CD4-positive, alpha-beta T cell treated with Interleukin-21 for 1 hour (primary cell): ENCODE results near the gene GAPDHS.

Source experiments
- DNase-seq: peaks from one replicate; pipeline ENCODE4 v3.0.0-alpha.2; 2020

The GAPDHS gene

DNA sequence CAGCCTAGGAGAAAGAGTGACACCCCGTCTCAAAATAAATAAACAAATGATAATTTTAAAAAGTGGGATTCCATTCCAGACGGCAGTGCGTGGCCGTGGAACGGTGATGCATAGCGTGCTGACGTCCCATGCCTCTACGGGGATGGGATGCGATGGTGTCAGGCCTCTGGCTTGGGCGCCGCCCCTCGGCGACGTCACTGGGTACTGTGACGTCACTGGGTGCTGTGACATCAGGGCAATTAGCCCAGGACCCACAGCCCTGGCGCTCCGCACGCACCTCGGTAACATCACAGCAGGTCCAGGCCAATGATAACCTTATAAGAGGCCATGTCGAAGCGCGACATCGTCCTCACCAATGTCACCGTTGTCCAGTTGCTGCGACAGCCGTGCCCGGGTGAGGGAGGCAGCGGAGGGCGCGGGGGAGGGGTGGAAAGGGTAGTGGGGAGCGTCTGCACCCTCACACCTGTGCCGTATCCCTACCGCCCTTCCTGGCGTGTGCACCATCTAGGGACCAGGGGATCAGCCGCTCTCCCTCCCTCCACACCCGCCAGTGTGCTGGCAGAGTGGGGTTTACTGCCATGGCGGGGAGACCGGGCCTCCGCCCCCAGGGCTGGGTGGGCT lies at the start of gene GAPDHS:
Gene GAPDHS, plus strand, starts transcription at position 256 of the 621 bp plus-strand sequence. Its CDS starts 72 bp downstream, at position 328.
- DNase-seq = no peak

DNA sequence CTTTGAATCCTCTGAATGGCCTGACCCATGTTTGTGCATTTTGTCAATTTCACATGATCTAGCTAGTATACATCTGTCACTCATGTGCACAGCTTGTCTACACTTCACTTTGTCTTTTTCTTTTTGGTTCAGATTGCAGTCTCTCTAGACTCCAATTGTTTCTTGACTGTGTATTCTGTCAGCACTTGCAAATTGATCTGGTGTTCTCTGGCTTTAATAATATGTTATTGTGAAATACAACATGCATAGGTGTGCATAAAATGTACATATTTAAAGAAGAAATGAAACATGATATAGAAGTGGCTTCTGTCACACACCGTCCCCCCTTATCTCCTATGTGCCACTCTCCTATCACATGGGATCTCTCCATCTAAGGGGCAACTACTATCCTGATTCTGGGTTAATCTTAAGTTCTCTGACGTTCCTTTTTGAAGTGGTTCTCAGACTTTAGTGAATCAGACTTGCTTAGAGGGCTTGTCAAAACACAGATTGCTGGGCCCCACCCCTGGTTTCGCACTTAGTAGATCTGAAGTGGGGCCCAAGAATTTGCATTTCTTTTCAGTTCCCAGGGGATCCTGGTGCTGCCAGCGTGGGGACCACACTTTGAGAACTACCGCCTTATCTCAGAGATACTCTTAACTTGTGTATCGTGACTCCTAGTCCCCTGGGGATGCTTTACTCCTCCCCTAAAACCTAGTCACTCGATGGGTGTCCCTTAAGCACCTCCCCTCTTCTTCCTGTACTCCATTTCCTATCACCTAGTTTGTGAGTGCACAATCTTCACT lies 48.8 kb upstream of the GAPDHS start:
- no peak for DNase-seq

DNA sequence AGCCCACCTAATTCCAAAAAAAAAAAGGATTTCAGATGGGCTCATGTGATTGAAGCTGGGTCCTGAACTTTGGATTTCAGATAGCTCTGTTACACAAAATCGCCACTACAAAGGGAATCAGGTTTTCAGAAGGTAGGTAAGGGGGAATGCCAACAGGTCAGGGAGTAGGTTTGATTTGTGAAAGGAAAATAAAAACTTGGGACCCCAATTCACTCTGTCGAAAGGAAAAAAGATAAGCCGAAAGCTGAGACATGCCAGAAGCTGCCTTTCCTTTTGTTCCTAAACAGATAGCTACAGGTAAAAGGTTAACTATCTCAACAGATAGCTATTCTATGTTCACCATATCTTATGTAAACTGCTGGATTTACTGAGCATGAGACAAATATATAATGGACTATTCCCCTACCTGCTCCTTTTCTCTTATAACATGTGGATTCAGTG lies 47.0 kb upstream of the GAPDHS start:
- DNase-seq = no peak

DNA sequence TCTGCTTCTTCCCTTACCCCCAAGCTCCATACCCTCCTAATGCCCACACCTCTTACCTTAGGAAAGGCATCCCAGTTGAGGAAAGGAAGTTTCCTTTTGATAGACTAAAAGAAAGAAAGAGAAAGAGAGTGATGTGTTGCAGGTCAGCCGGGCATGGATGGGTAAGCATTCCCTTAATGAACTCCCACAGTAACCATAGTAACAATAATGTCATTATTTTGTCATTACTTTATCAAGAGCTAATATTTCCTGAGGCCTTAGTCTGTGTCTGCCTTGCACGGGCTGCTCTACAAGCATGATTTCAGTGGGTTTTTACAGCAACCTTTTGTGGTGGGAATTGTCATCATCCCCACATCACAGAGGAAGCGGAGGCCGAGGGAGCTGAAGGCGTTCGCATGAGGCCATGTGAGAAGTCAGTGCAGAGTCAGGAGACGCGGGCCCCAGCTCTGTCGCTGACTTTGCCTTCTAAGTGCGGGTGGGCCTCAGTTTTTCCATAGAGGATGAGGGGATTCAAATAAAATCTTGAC lies 45.5 kb upstream of the GAPDHS start:
- DNase-seq = no peak

DNA sequence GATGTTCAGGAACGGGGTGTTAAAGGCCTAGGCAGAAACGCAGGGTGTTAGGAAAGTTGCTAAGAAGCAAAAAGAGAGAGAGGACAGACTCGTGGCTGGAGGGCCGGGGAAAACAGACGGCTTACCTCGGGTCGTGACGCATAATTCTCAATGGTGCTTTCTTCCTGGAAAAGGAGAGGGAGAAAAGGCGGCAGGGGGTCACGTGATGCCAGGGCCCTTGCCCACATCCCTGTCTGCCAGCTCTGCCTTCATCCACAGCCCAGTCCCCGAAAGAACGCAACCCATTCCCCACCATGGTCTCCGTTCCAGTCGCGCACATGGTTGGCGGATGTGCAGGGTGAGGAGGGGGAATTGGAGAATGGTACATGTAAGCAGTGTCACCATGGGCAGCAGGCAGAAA lies 44.6 kb upstream of the GAPDHS start:
- DNase-seq = no peak

DNA sequence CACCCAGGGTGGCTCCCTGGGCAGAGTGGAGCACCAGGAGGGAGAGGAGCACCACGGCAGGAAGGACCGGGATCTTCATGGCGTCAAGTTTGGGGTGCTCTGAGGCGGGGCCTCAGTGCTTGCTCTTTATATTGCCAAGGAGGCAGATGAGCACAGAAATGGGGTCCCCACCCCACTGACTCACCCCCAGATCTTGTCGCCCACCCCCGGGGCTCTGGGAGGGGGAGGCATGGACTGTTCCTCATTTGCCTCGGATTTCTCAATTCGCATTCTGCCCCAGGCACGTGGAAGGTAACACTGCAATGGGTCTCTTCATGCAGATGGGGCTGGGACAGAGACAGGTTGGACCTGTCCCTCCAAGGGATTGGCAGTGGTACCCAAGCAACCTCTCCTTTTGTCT lies 42.9 kb upstream of the GAPDHS start, which contains the start of gene KRTDAP:
Gene KRTDAP, minus strand, starts transcription at position 101 of the 400 bp plus-strand sequence. Its CDS starts 22 bp downstream, at position 79.
- DNase-seq = no peak

DNA sequence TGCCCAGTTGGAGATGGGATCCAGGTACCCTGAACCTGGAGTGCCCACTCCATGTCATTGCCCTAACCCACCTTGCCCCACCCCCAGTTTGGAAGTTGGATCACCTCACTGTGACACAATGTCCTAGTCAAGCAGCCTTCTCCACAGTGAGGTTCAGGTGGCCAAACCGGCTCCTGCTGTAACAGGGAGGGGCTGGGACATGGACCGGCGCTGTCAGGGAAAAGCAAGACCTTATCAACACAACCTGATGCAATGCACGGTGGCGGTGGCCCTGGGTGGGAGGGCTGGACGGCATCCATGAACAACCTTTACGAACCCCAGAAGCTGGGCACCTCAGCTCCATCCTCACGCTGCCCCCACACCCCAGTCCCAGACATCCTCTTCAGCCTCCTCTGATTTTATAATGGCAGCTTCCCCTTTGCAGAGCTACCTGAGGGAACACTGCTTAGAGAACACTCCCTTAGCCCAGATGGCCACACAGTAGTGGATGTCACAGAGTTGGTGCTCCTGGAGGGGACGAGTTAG lies 41.4 kb upstream of the GAPDHS start:
- DNase-seq = no peak

DNA sequence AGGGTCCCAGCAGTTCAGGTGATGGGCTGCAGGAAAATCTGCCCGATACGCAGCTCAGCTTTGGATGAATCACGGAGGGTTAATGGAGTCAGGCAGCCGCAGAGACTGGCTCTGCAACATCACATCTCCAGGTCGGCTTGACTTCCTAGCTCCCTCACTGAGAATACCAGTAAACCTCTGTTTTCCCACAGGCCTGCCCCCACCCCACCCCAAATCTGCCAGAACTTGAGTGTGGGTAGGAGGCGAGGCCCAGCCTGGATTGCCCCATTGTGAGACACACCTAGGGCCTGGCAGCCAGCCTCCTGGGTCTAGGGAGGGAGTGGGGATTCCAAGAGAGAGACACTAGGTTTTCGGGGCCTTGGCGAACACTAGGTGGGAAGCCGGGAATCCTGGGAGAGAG lies 39.3 kb upstream of the GAPDHS start:
- no peak for DNase-seq

DNA sequence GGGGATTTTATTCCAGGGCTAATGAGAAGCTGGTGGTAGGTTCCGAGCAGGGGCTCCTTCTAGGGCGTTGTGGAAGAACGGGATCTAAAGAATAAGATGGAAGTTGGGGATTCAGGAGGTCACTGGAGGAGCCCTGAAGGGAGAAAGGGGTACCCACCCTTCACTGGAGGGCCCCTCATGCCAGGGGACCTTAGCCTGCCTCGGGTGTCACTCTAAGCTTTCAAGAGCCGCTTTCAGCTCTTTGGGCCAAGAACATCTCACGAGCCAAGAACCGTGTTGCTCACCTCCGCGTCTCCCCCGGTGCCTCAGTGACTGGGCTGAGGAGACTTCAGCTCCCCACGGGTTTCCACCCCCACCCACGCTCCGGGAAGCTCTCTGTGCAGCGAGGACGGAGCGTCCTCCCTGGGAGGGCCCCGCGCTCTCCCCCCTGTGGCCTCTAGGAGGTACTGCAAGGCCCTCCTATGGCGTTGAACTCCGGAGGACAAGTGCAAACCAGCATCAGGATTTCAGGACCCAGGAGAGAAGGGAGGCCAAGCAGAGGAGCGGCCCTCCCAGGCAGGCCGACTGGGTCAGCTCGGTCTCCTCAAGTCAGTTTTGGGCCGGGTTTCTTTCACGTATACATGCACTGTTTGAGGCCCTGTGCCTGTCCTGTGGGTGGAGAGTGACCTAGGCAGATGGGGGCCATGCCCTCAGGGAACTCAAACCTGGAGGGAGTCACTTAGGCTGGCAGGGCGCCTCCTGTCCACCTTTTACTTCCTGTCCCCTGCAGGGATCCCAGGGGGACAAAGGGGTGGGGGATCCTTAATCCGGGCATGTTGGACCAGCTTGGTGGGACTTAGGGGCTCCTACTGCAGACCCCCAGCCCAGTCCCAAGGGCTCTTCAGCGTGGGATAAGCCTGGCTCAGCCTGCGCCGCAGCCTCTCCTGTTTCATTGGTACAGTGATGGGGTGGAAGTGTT lies 37.9 kb upstream of the GAPDHS start:
- peak; percentile 69 for DNase-seq

DNA sequence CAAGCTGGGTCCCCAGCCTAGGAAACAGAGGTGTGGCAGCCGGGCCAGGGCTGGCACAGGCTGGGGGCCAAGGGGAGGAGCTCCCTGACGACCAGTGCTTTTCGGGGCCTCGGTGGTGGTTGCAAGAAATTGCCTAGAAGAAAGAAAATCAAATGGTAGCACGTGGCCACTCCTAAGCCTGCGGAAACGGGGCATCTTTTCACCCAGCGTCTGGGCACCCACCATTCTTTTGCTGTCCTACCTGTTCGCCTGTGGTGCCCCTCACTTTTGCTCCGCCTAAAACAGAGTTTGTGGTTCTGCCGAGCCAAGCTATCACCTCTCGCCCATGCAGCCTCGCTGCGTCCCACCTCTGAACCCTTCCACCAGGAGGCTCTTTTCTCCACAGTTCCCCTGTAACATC lies 35.9 kb upstream of the GAPDHS start:
- no peak for DNase-seq

DNA sequence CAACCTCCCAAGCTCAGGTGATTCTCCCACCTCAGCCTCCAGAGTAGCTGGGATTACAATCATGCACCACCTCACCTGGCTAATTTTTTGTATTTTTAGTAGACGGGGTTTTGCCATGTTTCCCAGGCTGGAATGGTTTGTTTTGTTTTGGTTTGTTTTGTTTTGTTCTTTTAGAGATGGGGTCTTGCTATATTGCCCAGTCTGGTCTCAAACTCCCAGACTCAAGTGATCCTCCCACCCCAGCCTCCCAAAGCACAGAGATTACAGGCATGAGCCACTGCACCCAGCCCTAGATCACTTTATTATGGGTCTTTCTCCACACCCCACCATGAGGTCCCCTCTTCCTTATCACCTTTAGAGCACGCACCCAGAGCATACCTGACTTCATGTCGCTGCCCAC lies 35.0 kb upstream of the GAPDHS start:
- DNase-seq = no peak

DNA sequence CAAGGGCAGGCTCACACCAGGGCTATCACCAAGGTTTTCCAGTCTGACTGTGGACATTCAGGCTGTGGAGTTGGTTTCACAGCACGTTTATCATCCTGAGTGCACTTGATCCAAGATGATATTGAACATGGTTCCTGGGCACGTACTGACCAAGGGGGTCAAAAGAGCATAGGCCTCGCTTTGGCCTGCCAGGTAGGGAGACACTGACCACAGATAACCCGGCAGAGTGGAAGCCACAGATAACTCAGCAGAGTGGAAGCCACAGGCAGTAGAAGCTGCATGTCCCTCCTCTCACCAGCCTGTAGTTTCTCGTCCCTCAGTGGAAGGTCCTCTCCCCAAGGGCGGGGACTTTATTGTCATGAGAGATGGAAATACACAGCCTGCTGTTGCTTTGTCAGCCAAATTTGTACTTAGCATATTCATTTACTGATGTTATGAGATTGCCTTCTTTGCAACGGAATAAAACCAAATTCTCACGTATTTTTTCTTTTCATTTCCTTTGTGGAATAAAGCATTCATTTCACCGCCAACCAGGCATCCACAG lies 34.2 kb upstream of the GAPDHS start:
- DNase-seq = no peak

DNA sequence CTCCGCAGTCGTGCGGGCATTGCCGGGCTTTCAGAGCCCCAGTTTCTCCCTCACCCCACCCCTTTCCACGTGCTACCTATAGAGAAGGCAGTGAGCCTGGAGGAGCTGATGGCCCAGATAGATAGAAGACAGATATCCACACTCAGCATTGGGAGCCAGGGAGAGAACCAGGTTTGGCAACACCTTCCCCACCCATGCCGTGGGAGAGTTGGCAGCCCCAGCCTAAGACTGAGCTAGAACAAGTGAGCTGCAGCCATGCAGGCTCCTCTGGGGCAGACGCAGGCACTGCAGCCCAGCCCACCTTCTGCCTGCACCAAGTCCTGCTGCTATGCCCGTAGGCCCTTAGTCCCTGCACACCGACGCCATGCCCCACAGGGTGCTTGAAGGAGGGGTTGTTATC lies 32.6 kb upstream of the GAPDHS start:
- no peak for DNase-seq

DNA sequence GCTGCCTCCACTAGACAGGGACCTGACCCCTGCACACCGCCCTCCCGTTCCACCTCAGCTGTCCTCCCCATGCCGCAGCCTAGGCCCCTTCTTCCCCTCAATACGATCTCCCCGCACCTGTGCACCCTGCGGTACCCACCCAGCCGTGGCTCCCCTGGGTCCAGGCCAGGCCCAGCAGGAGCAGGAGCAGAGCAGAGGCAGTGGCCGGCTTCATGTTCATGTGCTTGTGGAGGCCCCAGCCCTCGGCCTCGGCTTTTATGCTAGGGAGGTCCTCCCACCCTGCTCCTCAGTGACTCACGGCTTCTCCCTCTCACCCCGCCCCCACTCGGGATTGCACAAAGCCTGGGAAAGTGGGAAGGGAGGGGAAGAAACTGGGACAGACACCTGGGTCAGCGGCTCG lies 31.6 kb upstream of the GAPDHS start:
- DNase-seq = no peak

DNA sequence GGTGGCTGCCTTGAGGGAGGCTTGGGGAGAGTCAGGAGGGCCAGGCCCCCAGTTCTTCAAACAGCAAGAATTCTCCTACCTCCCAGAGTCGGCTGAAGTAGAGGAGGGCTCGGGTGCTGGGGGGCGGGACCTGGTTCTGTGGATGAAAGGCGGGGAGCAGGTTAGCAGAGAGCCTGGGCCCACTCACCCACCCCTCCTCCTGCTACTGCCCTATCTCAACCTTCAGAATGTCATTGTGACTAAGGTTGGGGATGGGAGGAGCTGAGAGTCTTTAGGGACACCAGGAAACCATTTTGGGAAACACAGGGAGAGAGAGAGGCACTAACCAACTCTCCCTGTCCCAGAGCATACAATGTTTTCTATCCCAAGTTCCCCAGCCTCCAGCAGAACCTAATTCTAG lies 30.5 kb upstream of the GAPDHS start:
- DNase-seq = no peak

DNA sequence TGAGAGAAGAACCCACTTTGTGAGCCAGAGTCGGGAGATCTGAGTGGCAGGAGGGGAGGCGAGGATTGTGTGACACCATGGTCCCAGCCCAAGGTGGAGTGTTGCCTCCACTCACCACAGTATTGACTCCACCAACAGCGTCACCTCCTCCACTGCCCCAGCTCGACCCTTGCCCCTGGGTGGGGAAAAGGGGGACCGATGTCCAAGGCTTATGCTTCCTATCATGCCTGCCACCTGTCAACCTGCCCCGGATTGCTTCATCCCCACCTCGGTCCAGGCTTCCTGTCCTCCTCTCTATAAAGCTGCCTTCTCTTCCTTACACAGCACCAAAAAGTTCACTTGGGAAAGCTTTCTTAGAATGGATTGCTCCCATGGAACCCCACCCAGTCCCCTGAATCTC lies 27.2 kb upstream of the GAPDHS start:
- DNase-seq = no peak

DNA sequence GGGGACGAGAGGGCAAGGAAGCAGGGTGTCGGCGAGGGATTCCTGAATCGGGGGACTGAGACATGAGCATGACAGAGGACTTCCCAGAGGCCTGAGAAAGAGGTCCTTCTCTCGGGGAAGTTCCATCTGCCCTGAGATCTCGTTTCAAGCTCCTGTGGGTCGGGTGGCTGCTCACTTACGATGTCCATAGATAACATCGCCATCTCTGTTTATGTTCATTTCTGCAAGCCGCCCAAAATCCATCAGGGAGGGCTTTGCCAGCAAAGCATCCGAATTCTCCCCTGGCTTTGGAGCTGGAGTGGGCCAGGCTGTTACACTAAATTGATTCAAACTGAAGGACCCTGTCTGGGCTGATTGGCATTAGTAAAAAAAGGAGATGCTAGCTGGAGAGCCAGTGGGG lies 25.7 kb upstream of the GAPDHS start:
- no peak for DNase-seq

DNA sequence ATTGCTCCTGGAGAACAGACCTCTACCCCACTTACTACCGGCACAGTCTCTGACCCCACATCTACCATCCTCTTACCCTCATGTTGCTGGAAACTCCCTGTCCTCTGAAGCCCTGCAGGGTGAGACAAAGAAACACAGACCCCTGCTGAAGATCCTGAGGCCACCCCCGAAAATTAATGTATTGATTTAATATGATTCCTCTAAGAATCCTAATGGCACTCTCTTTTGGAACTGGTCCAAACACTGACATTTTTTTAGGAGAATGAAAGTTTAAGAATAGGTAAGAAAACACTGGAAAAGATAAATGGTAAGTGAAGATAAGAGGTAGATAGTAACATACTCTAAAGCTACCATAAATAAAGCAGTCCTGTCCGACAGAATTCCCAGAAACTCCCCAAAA lies 25.1 kb upstream of the GAPDHS start:
- no peak for DNase-seq

DNA sequence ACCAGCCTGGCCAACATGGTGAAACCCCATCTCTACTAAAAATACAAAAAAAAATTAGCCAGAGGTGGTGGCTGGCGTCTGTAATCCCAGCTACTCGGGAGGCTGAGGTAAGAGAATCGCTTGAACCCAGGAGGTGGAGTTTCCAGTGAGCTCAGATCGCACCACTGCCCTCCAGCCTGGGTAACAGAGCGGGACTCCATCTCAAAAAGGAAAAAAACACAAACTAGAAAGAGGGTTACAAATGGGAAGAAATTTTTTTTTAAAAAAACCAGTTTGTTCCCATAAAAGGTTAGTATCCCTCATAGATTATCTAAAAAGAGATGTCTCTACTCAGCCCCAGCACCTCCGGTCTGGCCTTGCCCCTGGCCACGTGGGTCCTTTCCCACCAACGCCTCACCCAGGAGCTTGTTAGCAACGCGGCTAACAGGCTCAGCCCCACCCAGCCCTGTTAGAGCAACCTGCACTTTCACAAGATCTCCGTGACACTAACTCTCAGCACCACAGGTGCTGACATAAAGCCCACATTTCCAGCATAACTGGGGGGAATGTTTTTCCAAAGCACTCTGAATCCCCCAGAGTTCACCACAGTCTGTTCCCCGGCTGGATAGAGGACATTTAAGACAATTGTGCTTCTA lies 24.1 kb upstream of the GAPDHS start:
- peak; percentile 51 for DNase-seq

DNA sequence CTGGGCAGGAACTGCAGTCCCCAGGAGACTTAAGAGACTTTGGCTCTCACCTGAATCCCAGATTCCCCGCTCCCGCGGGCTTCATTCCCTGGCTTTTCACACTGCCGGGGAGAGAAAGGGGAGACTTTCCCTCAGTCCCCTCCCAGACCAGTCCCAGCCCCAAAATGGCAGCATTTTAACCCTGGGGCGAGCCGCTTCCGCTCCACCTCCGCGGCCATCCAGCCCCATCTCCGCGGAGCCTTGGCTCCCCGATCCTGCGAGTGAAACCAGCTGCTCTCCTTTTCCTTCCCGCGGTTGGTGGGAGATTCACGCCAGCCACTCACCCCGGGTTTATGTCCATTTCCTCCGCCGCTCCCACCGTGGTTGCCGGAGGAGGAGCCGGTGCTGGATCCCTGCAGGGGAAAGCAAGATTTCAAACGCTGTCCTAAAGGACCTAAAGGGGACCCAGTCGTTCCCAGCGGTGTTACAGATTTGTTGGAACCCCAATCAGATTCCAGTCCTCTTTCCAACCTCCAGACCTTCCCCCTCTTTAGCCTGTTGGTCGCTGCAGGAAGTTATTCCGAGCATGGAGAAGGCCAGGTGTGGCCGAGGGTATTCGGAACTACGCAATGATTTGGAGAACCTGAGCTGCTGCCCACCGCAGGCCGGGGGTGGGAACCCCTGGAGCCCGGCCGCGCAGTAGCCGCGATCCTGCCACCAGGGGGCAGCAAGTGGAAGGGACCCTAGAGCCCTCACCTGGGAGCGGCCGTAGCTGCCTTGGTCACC lies 23.2 kb upstream of the GAPDHS start:
- DNase-seq = peak; percentile 68

DNA sequence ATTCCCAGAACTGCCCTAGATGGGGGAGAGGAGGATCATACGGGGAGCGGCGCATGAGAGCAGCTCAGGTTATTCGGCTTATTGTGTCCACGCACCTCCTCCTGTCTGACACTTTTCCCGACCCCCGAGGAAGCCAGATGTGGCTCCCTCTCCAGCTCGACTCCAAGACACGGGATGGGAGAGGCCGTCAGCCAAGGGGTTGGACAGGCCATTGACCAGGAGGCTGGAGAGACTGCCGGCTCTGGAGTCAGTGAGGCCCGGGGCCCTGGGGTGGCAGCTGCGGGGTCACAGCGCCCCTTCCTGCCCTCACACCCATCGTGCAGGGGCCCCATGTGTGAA lies 22.7 kb upstream of the GAPDHS start:
- DNase-seq = no peak
